Measurements from ENCODE around the gene HEY2.
A peak's percentile ranks its signal among the peaks of the same experiment; 100 is the strongest.

The HEY2 gene

DNA sequence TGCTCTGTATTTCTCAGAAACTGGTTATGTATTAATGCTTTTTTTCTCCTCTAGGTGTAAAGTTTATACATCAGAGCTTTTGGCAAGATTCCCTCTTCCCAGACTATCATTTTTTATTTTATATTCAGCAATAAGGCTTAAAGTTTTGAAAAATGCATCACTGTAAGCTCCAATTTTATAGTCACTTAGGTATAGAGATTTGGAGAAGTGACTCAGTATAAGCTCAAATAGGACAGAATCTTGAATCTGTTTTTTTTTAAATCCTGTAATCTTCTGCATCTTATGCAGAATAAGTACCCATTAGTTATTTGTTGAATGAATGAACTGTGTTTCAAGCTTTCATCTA is 42.4 kb downstream of the HEY2 start:
- peak overlapping the region; percentile 100 for H3K4me2 ChIP-seq (ENCODE audit: low read length)
- peak overlapping the region; percentile 93 for H3K4me3 ChIP-seq (ENCODE audit: low read length)
- H3K27ac ChIP-seq (ENCODE audit: low read depth, low read length): peak overlapping the region; percentile 93
- peaks cover 77% of the 10 kb centered on the region for H3K79me2 ChIP-seq (ENCODE audit: control insufficient read depth, low read length)
- H3K9me3 ChIP-seq (ENCODE audit: control insufficient read depth, insufficient read depth, low read length): no peaks in the 10 kb centered on the region
- peaks cover 29% of the 10 kb centered on the region for H3F3A ChIP-seq (ENCODE audit: control insufficient read depth, insufficient read depth)
- H3K27me3 ChIP-seq (ENCODE audit: control insufficient read depth, low read length): no peaks in the 10 kb centered on the region
- TF ChIP-seq EZH2phosphoT487 (IDR thresholded peaks at IDR 0.05; ENCODE audit: borderline replicate concordance, low read length): no peak
- TF ChIP-seq, protein P1, sequence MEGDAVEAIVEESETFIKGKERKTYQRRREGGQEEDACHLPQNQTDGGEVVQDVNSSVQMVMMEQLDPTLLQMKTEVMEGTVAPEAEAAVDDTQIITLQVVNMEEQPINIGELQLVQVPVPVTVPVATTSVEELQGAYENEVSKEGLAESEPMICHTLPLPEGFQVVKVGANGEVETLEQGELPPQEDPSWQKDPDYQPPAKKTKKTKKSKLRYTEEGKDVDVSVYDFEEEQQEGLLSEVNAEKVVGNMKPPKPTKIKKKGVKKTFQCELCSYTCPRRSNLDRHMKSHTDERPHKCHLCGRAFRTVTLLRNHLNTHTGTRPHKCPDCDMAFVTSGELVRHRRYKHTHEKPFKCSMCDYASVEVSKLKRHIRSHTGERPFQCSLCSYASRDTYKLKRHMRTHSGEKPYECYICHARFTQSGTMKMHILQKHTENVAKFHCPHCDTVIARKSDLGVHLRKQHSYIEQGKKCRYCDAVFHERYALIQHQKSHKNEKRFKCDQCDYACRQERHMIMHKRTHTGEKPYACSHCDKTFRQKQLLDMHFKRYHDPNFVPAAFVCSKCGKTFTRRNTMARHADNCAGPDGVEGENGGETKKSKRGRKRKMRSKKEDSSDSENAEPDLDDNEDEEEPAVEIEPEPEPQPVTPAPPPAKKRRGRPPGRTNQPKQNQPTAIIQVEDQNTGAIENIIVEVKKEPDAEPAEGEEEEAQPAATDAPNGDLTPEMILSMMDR (IDR thresholded peaks at IDR 0.05; ENCODE audit: low read depth, low read length, poor library complexity, severe bottlenecking): no peak
- peaks cover 72% of the 10 kb centered on the region for H3K4me1 ChIP-seq (ENCODE audit: control insufficient read depth, low read length)
- peaks cover 56% of the 10 kb centered on the region for H3K36me3 ChIP-seq (ENCODE audit: control insufficient read depth, low read length)
- no peaks in the 10 kb centered on the region for H4K20me1 ChIP-seq (ENCODE audit: control insufficient read depth, insufficient read depth, low read depth, low read length)
- H3K9me2 ChIP-seq (replicated peaks; ENCODE audit: control insufficient read depth, low read length): no peaks in the 10 kb centered on the region

DNA sequence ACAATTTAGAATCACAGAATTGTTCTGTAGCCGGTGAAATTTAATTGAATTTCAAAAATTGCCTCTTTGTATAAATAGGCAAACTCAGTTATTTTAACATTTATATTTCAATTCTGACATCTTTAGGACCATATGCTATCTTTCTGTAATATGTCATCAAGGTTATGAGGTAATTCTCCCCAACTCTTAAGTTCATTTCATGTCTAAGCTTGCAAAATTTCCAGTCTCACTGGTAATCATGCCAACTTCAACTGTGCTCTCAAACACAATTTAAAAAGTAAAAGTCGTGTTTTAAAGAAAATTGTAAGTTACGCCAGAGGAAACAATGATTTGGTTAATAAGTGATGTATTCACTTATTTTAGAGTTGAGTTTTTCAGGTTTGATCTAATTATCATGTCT is 42.7 kb downstream of the HEY2 start:
- H3K9me3 ChIP-seq (ENCODE audit: control insufficient read depth, insufficient read depth, low read length): no peaks in the 10 kb centered on the region
- H3K9me2 ChIP-seq (replicated peaks; ENCODE audit: control insufficient read depth, low read length): no peaks in the 10 kb centered on the region
- H3K27me3 ChIP-seq (ENCODE audit: control insufficient read depth, low read length): no peaks in the 10 kb centered on the region
- peaks cover 30% of the 10 kb centered on the region for H3F3A ChIP-seq (ENCODE audit: control insufficient read depth, insufficient read depth)
- peak overlapping the region; percentile 93 for H3K27ac ChIP-seq (ENCODE audit: low read depth, low read length)
- peak overlapping the region; percentile 93 for H3K4me3 ChIP-seq (ENCODE audit: low read length)
- H3K36me3 ChIP-seq (ENCODE audit: control insufficient read depth, low read length): peaks cover 58% of the 10 kb centered on the region
- H3K4me2 ChIP-seq (ENCODE audit: low read length): peak overlapping the region; percentile 100
- peaks cover 76% of the 10 kb centered on the region for H3K4me1 ChIP-seq (ENCODE audit: control insufficient read depth, low read length)
- TF ChIP-seq, protein P1 (IDR thresholded peaks at IDR 0.05; ENCODE audit: low read depth, low read length, poor library complexity, severe bottlenecking): no peak
- TF ChIP-seq EZH2phosphoT487 (IDR thresholded peaks at IDR 0.05; ENCODE audit: borderline replicate concordance, low read length): no peak
- peaks cover 81% of the 10 kb centered on the region for H3K79me2 ChIP-seq (ENCODE audit: control insufficient read depth, low read length)
- no peaks in the 10 kb centered on the region for H4K20me1 ChIP-seq (ENCODE audit: control insufficient read depth, insufficient read depth, low read depth, low read length)

DNA sequence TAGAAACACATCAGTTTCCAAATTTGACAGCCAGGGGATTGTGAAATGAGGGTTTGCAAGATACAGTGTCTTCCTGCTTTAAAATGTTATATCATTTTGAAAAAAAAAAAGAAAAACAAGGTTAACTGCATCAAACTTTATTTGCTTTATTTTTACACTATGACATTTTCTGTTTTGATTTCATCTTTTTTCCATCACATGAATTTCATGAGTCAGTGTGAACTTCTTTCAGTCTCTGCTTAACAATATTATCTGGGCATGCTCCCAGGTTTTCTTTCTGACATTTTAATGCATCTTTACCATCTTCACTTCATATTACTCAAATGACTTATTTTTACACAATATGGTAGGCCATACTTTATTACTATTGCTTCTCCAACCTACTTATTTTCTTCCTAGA is 43.2 kb downstream of the HEY2 start:
- Histone ChIP-seq H3K27ac (ENCODE audit: low read depth, low read length) (peak overlapping the region; percentile 93), H3F3A (ENCODE audit: control insufficient read depth, insufficient read depth) (peaks cover 30% of the 10 kb centered on the region), H3K4me3 (ENCODE audit: low read length) (peak overlapping the region; percentile 93), H3K4me2 (ENCODE audit: low read length) (peak overlapping the region; percentile 100), H3K79me2 (ENCODE audit: control insufficient read depth, low read length) (peaks cover 86% of the 10 kb centered on the region), H3K9me2 (replicated peaks; ENCODE audit: control insufficient read depth, low read length) (no peaks in the 10 kb centered on the region), H4K20me1 (ENCODE audit: control insufficient read depth, insufficient read depth, low read depth, low read length) (no peaks in the 10 kb centered on the region), H3K27me3 (ENCODE audit: control insufficient read depth, low read length) (no peaks in the 10 kb centered on the region), H3K9me3 (ENCODE audit: control insufficient read depth, insufficient read depth, low read length) (no peaks in the 10 kb centered on the region), H3K4me1 (ENCODE audit: control insufficient read depth, low read length) (peaks cover 81% of the 10 kb centered on the region), H3K36me3 (ENCODE audit: control insufficient read depth, low read length) (peaks cover 59% of the 10 kb centered on the region)
- no peak for TF ChIP-seq EZH2phosphoT487 (IDR thresholded peaks at IDR 0.05; ENCODE audit: borderline replicate concordance, low read length)
- TF ChIP-seq, protein P1 (IDR thresholded peaks at IDR 0.05; ENCODE audit: low read depth, low read length, poor library complexity, severe bottlenecking): no peak
